HG03159 (cell line): ENCODE results near the gene WIF1.

ENCODE experiments used
- ATAC-seq: cut with Tn5 transposase; IDR thresholded peaks from one replicate; pipeline ENCODE4 v1.9.1; 2021; ENCODE audit warnings: mild to moderate bottlenecking, moderate library complexity; ENCODE audit not compliant: unreplicated experiment

WIF1 gene

DNA sequence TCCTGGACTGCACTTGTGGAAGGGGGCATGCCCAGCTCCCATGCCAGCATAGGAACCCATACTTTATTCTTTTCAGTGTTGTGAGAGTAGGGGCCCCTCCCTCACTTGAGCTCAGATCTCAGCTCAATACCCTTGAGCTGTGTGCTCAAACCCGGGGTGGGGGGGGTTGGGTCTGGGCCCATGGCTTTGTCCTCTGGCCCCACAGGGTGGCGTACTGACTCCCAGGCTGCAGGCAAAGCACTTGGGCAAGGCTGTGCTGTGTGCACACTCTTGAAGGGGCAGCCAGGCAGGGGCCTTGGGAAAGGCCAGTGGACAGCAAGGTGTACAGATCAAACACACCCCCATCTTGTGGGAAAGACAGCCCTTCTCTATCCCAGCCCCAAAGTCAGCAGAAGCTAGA is 81.8 kb downstream of the WIF1 start:
- ATAC-seq = no peak

DNA sequence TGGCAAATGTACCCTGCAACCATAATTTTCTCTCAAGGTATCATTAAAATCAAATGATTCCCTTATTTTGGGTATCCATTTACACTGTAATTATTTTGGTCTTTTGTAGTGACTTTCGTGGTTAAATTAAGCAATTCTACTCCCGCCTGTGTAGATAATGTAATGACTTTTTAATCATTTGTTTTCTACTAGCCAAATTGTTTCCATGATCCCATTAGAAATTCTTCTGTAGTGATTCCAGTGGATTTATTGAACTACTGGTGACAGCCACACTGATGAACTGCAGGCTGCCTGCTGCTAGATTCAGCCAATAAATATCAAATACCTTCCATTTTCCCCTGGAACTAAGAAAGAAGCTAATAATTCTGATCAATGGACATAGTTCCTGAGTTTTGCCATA is 96.0 kb downstream of the WIF1 start:
- ATAC-seq = no peak

DNA sequence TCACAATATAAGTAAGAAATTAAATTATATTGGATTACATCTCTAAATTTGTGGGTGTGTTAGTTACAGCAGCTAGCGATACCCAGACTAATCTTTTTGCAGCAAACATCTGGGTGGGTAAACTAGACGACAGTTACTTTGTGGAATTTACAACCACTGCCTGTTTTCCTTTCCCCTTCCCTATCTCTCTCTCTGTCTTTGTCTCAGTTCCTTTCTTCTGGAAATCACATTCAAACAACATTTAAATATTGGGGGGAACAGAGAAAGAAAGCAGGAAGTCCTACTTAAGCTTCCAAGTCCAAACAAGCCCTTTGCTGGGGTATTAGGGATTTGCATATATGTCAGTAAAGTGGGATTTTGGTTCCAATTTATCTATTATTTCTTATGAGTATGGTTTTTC is 97.6 kb downstream of the WIF1 start:
- ATAC-seq = no peak

DNA sequence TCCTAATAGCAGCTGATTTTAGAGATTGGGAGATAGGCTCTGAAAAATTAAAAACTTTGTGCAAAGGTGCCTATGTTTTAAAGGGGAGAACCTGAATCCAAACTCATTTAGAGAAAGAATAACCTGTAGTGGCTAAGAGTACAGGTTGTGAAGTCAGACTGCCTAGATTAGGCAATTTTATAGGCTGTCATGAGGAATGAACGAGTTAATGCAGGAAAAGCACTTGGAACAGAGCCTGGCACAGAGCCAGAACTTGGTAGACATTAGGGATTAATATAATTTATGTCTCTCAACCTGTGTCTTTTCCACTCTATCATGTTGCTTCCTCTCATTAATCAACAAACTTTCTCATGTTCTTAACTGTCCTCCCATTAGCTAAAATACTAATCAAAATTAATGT is 98.1 kb downstream of the WIF1 start:
- ATAC-seq = no peak

DNA sequence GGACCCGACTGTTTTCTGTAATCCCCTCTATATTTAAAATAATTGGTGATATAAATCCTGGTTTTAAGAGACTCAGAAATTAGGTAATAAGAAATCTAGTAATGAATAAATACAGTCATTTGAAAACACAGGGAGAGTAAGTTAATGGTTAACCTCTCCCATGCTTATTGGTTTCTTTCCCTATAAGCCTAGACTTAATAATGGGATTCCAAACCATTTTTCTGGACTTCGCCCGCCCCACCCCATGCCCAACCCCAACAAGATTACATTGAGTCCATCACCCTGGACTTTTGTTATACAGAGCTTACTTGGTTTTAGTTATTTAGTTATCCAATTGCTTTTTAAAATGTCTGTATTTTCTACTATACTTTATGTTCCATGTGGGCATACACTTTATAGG is 98.7 kb downstream of the WIF1 start:
- no peak for ATAC-seq

DNA sequence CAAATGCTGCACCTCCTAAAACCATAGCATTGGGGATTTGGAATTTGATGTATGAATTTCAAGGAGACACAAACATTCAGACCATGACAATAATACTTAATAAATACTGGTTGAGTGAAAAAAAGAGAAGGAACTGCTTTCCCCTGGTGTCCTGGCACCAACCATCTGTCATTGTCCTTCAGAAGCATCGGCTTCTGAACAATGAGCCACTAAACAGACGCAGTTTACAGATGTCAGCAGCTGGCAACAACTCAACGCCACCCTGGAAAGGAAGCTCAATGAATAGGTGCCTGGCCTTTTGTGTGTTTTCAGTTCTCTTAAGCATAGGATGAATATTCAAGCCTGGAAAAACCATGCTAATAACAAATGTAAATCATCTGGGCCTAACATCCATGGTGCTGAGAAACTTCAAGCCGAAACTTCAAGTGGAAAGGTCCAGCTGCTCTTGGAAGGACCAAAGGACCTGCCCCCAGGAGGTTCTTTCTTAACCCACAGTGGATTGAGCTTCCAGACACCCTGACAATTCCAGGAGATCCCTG is 101.3 kb downstream of the WIF1 start:
- ATAC-seq = no peak

DNA sequence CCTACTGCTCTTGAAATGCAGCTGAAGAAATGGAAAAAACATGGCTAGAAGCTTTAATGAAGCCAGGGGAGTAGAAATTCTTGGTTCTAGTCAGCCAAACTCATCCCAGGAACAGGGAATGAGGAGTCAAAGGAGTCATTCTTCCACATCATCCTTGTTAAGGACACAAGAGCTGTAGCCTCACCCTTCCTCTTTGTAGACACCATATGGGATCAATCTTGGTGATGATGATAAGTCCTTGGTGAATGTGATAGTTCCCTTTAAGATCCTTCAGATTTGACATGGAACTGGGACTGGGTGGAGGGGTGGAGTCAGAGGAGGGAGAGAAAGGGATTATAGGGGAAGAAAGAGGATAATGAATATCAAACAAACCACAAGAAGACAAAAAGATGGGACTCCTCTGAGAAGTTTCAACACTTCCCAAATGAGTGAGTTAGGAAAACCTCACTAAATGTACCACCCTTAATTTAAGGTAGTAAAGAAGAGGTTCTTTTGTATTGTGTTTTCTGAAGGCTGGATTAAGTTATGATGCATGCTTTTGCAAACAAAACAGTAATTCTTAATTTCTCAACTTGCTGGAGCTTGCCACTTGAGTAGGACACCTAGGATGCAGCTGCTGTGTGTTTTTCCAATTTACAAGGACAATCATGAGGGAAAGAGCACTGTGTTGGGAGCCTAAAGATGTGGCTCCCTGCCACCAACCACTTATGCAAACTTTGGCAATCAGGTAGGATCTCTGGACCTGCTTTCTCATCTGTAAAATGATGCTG is 104.0 kb downstream of the WIF1 start:
- ATAC-seq = no peak

DNA sequence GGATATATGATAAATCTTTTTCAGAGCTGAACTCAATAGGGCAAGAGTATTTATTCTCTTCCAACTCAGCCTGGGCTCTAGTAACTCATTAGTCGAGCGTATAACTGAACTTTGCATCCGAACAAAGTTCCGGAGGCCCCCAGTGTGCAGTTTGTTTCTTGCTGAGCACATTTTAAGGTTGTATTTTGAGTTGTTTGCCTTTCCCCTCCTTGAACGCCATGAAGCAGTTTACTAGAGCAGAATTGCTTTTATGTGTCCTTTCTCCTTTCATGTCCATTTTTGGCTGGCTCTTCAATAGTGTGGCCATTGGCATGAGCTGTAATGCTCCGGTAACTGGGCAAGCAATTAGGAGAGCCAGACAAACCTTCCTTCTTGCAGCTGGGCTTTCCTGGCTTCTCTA is 105.3 kb downstream of the WIF1 start:
- no peak for ATAC-seq

DNA sequence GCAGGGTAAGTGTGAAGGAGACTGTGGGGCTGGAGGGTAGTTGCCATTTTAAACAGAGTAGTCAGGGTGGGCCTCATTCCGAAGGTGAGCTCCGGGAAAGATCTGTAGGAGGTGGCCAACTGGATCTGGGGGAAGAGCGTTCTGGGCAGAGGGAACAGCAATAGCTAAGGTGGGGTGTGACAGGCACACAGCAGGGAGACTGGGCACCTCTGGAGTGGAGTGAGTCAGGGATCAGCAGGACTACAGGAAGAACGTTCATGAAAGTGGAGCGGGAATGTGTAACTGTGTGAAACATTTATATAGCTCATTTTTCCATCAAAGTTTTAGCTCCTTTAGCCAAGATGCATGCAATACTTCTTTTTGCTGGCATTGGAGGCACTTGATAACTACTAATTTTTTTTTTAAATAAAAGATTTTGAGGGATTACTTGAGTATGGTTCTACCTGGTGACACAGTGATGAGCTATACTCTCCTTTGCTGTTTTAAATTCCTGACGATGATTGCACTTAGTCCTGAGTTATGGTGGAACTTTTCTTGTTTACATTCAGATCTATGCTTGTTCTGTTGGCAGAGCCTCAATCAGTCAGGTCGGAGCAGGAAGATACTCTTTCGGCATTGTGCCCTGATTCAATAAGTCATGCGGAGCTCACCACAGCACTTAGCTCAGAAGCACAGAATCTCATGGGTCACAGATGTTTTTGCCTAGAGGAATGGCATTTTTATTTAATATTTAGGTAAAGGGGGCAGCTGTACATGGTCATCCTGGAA is 106.4 kb downstream of the WIF1 start:
- ATAC-seq = no peak

DNA sequence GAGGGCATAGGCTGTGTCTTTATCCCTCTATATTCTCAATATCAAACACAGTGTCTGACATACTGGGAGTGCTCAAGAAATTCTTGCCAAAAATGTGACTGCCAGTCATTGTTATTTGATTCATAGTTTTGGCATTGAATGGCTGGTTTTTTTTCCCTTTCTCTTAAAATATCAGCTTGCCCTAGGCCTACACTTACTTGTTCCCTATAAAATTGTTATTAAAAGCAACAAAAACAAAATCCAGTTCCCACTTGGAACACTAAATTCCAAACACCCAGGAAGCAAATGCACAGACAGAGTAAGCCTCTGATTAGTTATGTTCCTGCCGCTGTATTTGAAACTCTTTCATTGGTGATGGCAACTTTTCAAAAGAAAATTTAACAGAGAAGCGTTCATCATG is 110.7 kb downstream of the WIF1 start:
- no peak for ATAC-seq

DNA sequence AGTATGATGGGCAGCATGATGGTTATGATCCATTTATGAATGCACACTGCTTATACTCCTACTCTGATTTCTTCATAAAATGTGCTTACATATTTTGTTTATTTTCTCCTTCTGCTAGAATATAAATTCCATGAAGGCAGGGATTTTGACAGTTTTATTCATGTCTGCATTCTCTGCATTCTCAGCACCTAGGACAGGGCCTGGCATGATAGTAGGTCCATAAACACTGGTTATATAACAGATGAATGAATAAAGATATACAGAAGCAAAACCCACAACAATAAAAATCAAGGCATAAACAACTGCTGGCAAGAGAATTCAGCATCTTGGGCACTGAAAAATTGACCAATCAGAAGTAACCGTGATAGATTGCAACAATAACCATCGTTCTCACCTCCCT is 115.4 kb downstream of the WIF1 start:
- no peak for ATAC-seq

DNA sequence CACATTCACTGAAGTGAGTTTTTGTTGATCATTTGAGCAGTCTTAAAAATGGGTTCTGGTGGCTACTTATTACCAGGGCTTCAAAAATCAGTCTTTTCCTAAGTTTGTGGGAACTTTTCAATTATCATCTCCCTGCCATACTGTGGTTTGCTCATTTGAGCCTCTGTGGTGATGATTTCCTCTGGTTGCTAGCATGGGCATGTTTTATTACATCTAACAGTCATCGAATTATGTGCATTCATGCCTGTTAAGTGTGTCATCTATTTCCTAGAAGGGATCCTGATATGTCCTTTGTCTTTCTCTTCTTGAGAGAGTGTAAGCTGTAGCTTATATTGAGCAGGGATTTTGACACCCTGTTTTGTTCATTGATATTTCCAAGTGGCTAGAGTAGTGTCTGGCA is 116.8 kb downstream of the WIF1 start:
- no peak for ATAC-seq
